DOHH2 (cell line): Measurements from ENCODE around the gene STAU1.

Experiments used
- EZH2phosphoT487 ChIP-seq: fragments of 200-600 bp; sonication (generic); IDR thresholded peaks from 2 replicates; pipeline ENCODE4 v1.6.1; 2017; ENCODE audit warnings: borderline replicate concordance, mild to moderate bottlenecking, antibody characterized with exemption, low read length, moderate library complexity, mixed read lengths
- TF ChIP-seq, protein P1 (sequence below): fragments of 200-600 bp; sonication (generic); IDR thresholded peaks from one replicate; pipeline ENCODE4 v1.5.1; 2014; ENCODE audit warnings: antibody characterized with exemption, mild to moderate bottlenecking, low read depth, low read length; ENCODE audit not compliant: poor library complexity, severe bottlenecking

DNA sequence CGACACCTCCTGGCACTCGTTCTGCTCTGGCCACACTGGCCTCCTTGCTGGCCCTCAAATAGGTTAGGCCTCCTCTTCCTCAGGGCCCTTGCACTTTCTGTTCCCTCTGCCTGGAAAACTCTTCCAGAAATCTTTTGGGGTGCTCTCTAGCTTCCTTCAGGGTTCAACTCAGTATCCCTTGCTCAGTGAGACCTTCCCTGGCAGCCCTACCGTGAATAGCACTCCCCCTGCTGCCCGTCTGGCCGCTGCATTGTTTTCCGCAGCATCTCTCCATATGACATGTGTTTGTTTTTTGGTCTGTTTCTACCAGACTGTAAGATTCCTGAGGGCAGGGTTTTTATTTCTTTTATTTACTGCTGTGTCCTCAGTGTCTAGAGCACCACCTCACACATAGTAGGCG, 37.8 kb upstream of the STAU1 start:
- TF ChIP-seq, protein P1, sequence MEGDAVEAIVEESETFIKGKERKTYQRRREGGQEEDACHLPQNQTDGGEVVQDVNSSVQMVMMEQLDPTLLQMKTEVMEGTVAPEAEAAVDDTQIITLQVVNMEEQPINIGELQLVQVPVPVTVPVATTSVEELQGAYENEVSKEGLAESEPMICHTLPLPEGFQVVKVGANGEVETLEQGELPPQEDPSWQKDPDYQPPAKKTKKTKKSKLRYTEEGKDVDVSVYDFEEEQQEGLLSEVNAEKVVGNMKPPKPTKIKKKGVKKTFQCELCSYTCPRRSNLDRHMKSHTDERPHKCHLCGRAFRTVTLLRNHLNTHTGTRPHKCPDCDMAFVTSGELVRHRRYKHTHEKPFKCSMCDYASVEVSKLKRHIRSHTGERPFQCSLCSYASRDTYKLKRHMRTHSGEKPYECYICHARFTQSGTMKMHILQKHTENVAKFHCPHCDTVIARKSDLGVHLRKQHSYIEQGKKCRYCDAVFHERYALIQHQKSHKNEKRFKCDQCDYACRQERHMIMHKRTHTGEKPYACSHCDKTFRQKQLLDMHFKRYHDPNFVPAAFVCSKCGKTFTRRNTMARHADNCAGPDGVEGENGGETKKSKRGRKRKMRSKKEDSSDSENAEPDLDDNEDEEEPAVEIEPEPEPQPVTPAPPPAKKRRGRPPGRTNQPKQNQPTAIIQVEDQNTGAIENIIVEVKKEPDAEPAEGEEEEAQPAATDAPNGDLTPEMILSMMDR: no peak
- TF ChIP-seq EZH2phosphoT487: no peak
